ENCODE measurements around the gene PNN.

GRCh38 chr14:39175445-39176262 is 600 bp downstream of the PNN start:
- TF ChIP-seq, protein P1, sequence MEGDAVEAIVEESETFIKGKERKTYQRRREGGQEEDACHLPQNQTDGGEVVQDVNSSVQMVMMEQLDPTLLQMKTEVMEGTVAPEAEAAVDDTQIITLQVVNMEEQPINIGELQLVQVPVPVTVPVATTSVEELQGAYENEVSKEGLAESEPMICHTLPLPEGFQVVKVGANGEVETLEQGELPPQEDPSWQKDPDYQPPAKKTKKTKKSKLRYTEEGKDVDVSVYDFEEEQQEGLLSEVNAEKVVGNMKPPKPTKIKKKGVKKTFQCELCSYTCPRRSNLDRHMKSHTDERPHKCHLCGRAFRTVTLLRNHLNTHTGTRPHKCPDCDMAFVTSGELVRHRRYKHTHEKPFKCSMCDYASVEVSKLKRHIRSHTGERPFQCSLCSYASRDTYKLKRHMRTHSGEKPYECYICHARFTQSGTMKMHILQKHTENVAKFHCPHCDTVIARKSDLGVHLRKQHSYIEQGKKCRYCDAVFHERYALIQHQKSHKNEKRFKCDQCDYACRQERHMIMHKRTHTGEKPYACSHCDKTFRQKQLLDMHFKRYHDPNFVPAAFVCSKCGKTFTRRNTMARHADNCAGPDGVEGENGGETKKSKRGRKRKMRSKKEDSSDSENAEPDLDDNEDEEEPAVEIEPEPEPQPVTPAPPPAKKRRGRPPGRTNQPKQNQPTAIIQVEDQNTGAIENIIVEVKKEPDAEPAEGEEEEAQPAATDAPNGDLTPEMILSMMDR (IDR thresholded peaks at IDR 0.05; ENCODE audit: extremely low read depth in 1 of 2, insufficient read depth in 1 of 2, low read depth in 1 of 2, low read length in 2 of 2) = no peak
- TF ChIP-seq POLR2A (IDR thresholded peaks at IDR 0.05; ENCODE audit: low read depth, low read length) (no peak), JUN (IDR thresholded peaks at IDR 0.05; ENCODE audit: borderline replicate concordance, insufficient read depth, insufficient read length, low read depth) (no peak), MYC (IDR thresholded peaks at IDR 0.05; ENCODE audit: low read depth, low read length) (no peak), POLR2AphosphoS5 (IDR thresholded peaks at IDR 0.05; ENCODE audit: insufficient read depth, low read depth, low read length) (no peak)
